Stomach (tissue), 4 donors: ENCODE data around the gene CDH12.

Experiments
- CTCF ChIP-seq, 7 experiments: fragments of 450-650 bp in 4 of 7; fragments of 200-600 bp in 3 of 7; sonication (generic) in 3 of 7; IDR thresholded peaks; one replicate each; pipeline ENCODE4 v1.5.1; 2016 to 2019; ENCODE audit warnings: antibody characterized with exemption in 7 of 7, control low read depth in 2 of 7, mild to moderate bottlenecking in 1 of 7
- POLR2AphosphoS5 ChIP-seq, 3 donors: sonication (generic); formaldehyde crosslinking; IDR thresholded peaks; one replicate each; pipeline ENCODE4 v1.6.1; 2016; ENCODE audit warnings: antibody characterized with exemption in 3 of 3

DNA sequence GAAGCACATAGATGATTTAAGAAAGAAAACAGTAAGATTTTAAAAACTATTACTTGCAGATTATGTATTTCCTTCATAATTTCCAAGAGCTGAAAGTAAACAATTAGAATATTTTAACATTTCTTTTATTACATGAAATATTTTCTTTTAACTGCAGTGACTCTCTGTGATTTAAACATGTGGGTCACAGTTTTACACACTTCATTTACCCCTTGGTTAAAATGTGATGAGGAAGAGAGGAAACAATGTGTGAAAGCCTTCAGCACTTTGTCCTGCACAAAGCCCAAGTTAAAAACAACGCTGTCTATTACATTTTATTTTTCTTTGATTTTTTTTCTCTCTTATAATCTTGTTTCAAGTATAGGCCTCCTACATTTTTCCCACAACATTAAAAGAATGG is 801.3 kb downstream of the CDH12 start:
- TF ChIP-seq POLR2AphosphoS5 (IDR thresholded peaks at IDR 0.05) (no peak), CTCF (IDR thresholded peaks at IDR 0.05) (no peak)
